Fibroblast of skin of scalp (primary cell): ENCODE results near the gene SLIT3.

Experiments
- DNase-seq: peaks from one replicate; pipeline ENCODE4 v3.0.0-alpha.2; 2013

Gene SLIT3

GRCh38 chr5:168612123-168612522, 688.8 kb downstream of the SLIT3 start:
- DNase-seq: peak; percentile 15
